A549 treated with CpdA at 1 μM for 4 hours (cell line): ENCODE data around the gene FAT2. TPM values are rescaled to one million over a fixed set of nuclear protein-coding genes. Genes with fewer than 3 reads are reported as not detected.

Source experiments
- total RNA-seq: library from RNA; stranded (reverse); fragments of 200-300 nt; extraction: Qiagen RNA extraction; gene quantifications from 5 replicates; pipeline ENCODE4 v1.2.3, GENCODE V29; 2022; ENCODE audit warnings: low read depth

The FAT2 gene, protein sequence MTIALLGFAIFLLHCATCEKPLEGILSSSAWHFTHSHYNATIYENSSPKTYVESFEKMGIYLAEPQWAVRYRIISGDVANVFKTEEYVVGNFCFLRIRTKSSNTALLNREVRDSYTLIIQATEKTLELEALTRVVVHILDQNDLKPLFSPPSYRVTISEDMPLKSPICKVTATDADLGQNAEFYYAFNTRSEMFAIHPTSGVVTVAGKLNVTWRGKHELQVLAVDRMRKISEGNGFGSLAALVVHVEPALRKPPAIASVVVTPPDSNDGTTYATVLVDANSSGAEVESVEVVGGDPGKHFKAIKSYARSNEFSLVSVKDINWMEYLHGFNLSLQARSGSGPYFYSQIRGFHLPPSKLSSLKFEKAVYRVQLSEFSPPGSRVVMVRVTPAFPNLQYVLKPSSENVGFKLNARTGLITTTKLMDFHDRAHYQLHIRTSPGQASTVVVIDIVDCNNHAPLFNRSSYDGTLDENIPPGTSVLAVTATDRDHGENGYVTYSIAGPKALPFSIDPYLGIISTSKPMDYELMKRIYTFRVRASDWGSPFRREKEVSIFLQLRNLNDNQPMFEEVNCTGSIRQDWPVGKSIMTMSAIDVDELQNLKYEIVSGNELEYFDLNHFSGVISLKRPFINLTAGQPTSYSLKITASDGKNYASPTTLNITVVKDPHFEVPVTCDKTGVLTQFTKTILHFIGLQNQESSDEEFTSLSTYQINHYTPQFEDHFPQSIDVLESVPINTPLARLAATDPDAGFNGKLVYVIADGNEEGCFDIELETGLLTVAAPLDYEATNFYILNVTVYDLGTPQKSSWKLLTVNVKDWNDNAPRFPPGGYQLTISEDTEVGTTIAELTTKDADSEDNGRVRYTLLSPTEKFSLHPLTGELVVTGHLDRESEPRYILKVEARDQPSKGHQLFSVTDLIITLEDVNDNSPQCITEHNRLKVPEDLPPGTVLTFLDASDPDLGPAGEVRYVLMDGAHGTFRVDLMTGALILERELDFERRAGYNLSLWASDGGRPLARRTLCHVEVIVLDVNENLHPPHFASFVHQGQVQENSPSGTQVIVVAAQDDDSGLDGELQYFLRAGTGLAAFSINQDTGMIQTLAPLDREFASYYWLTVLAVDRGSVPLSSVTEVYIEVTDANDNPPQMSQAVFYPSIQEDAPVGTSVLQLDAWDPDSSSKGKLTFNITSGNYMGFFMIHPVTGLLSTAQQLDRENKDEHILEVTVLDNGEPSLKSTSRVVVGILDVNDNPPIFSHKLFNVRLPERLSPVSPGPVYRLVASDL (N-terminal part only)
- total RNA-seq: 0.01 TPM in 1 of 5 replicates, not detected in the others

GRCh38 chr5:151591144-151591819 lies at the start of gene FAT2:
Gene FAT2, minus strand, starts transcription at chr5:151591331. Its CDS starts 22,400 bp downstream, at chr5:151568931.

Other genes starting within 250 kb of the FAT2 start
- gene SLC36A2, start 243.8 kb downstream of the FAT2 start, total RNA-seq: not detected in 5 replicates
- 8.7 to 10.7 TPM (median 9.7 TPM) in 5 replicates for gene SLC36A1, start 143.7 kb downstream of the FAT2 start, total RNA-seq
- gene SPARC, start 95.6 kb upstream of the FAT2 start, total RNA-seq: 15.0 to 28.3 TPM (median 21.6 TPM) in 5 replicates
- gene ATOX1, start 167.3 kb upstream of the FAT2 start, total RNA-seq: 201 to 214 TPM (median 211 TPM) in 5 replicates
- 146 to 166 TPM (median 149 TPM) in 5 replicates for gene G3BP1, start 180.6 kb upstream of the FAT2 start, total RNA-seq